ENCODE measurements around the gene NLRP6.
"Not testable (repeated sequence)": the region's sequence is repeated elsewhere in the genome, so short reads cannot be mapped to it uniquely, and the experiment has no call there.

Gene NLRP6

DNA sequence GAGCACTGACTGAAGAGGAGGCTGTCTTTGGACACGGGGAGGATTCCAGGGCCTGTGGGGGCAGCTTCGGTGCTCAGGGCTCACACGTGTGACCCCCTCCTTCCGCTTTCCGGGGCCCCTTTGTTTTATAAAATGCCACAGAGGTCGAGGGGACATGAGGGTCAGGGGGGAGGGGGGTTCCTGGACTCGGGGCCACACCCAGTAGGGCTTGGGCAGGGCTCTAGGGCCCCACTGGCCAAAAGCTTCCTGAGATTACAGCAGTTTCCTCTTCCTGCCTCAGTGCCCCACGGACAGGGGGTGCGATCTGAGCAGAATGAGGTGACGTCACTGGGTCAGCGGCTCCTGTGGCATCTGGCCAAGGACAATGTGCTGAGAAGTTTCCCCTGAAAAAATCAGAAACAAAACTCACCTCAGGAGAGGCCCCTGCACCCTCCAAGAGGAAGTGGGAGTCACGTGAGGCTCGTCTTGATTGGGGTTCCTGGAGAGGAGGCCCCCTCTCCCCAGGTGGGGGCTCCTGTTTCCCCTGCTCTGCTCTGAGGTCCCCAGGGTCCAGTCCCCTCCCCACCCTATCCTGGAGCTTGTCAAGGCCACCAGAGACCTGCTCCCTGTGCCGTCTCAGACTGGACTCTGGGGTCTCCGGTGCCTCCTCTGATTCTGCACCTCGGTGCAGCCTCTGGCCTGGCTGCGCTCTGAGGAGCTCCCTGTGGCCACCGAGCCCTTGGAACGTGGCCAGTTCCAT, 48.8 kb downstream of the NLRP6 start:
- DNase-seq, result no peak

DNA sequence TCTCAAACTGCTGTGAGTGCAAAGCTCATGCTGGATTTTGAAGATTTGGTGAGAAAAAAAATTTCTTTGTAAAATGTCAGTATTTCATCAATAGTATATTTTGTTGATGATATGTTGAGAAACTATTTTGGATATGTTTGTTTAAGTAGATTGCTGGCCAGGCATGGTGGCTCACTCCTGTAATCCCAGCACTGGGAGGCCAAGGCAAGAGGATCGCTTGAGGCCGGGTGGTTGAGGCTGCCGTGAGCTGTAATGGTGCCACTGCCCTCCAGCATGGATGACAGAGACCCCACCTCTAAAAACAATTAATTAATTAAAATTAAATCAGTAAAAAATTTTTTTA, 49.3 kb downstream of the NLRP6 start:
- no peak for DNase-seq

DNA sequence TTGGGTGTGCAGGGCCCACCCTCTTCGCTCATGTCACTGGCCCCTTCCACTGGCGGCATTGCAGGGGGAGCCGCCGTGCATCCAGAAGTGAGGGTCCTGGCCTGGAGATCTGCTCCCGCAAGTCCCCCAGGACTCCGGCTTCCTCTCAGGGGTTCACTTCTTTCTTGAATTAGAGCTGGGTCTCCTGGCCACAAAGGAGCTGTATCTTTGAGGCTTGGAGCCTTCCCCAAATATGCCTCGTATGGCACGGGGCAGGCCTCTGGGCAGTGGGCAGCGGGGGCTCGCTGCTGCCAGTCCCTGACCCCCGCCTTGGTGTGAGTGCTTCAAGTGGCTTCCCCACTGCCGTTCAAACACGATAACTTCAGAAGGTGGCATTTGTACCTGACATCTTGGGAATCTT, 49.8 kb downstream of the NLRP6 start:
- no peak for DNase-seq

- not testable (repeated sequence) for DNase-seq
Measured at GRCh38 chr11:328516-329100, 50.4 kb downstream of the NLRP6 start.

- no peak for DNase-seq
Measured at GRCh38 chr11:329886-330253, 51.7 kb downstream of the NLRP6 start.

DNA sequence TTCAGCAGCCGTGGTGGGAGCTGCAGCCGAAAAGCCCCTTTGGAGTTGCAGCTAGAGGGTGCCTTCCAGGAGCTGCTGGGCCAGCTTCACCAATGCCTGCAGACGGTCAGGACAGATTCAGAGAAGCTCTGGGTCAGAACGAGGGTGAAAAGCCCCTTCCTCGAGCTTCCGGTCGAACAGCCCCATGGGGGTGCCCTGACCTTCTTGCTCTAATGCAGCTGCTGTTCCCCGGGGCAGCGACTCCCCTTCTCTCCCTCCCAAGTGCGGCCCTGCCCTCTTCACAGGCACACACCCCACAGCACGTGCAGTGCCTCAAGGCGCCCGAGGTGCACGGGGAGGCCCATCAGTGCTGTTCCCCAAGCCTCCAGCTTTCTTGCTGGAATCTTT, 52.1 kb downstream of the NLRP6 start:
- no peak for DNase-seq

DNA sequence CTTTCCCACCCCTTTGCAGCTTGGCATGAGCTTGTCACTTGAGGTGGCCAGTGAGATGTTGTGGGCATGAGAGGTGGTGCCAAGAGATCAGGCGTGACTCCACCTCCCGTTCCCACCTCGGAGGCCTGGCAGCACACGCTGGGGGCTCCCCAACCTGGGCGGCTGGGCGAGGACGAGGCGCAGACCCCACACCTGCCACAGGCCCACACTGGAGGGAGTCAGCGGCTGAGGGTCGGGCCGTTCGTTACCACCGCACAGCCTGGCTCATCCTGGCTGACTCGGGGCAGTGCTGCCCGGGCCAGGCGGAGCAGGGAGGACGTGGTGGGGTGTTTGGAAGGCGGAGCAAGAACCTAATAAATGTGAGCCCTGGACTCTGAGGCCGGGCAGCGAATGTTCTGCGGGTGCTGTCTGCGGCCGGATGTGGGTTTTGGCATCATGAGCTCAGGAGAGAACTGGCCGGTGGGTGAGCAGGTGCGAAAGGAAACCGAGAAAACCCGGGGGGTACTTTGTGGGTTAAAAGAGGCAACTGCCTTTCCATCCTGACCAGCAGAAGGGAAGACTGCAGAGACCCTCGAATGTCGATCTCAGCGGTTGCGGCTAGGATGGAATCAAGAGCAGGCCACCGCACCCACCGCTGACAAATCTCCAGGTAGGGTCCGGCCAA, 52.6 kb downstream of the NLRP6 start:
- DNase-seq, result no peak

DNA sequence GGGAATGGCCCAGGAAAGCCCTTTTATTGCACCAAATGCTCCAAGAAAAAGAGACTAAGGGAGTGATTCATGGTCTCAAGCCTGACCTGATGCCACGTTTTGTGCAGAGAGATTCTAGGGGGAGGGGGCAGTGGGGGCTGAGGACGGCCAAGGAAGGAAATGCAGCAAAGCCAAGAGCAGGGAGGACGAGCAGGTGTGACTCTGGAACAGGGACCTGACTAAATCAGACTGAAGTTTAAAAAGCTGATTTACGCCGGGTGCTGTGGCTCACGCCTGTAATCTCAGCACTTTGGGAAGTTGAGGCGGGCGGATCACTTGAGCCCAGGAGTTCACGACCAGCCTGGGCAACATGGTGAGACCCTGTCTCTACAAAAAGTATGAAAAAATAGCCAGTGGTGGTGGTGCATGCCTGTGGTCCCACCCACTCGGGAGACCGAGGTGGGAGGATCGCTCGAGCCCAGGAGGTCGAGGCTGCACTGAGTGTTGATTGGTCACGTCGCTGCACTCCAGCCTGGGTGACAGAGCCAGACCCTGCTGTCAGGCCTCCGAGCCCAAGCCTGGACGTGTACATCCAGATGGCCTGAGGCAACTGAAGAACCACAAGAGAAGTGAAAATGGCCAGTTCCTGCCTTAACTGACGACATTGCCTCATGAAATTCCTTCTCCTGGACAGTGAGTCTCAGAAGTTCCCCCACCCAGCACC, 53.3 kb downstream of the NLRP6 start:
- no peak for DNase-seq

DNA sequence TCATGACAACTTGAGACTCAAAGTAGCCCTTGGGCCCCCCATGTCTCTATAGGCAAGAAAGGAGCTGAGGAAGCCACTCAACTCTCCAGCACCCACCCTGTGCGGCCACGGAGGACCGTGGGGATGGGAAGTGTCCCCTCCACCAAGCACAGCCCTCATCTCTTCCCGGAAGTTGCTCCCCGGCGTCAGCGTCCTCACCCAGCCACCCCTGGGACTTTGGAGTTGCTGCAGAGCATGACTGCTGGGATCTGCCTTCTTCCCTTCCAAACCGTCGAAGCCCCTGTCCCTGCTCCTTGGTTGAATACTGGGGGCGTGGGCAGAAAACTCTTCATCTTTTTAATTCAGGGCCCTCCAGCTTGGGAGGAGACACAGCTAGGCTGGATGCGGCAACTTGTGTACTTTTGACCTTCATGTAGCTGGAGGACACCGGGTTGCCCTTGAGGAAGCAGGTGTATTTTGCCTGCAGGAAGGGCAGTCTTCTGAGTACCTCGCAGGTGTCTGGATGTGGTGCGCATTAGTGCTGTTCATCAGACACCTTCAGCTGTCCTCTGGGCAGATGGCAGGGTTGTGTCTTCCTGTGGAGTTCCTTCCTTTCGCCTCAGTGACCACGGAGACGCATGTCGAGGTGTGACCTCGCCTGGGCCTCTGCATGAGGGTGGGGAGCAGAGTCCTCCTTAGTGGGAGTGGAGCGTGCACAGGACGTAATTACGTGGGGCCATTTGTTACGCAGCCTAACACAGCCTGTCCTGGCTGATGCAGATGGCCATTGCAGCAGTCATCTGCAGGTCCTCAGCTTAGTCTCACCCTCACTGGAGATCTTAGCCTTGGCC, 54.7 kb downstream of the NLRP6 start:
- no peak for DNase-seq

GRCh38 chr11:333616-334263, 55.5 kb downstream of the NLRP6 start:
- not testable (repeated sequence) for DNase-seq

DNA sequence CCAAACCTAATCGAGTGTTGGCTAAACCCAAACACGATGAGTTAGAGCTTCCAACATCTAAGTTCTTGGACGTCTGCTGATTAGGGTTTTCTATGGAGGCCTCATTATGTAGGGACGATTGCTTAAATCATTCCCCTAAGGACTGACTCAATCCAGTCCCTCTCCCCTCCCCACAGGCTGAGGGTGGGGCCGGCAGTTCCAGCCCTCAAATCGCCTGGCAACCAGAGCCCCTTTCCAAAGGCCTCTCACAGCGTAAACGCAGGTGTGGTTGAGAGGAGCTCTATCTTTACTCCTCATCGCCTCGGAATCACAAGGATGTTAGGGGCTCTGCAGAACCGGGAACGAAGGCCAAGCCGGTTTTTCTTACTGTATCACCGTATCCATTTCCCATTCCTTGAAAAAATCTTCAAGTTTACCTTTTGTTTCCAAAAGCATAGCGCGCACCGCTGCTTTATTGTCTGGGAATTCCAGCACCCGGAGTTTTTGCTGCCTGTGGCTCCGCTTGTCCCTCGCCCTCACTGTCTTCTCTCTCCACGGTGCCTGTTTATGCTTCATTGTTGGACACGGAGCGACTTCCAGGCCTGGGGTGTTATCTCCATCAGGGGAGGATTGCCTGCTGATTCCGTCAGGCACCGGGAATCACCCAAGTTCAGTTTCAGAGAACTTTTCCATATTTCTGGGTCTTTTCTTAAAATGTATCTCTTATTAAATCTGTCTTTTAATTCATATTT, 56.2 kb downstream of the NLRP6 start:
- no peak for DNase-seq
